WTC11 (cell line): ENCODE measurements around the gene WBP2NL. TPM values are rescaled to one million over a fixed set of nuclear protein-coding genes. Genes with fewer than 3 reads are reported as not detected.
A peak's percentile ranks its signal among the peaks of the same experiment; 100 is the strongest.

Experiments
- ATAC-seq: fragments of 200-7000 bp; cut with Tn5 transposase; 2 replicates; pipeline ENCODE4 v1.10.0; 2021; ENCODE audit warnings: mild to moderate bottlenecking, moderate library complexity
- CTCF ChIA-PET: fragments of 300-600 bp; sonication (Branson Sonifier 250); formaldehyde crosslinking; loops from one replicate; lab custom pipeline; 2021; ENCODE audit warnings: antibody characterized with exemption; lab: Charles Lee
- POLR2A ChIA-PET: fragments of 350-600 bp; sonication (Branson Sonifier 250); formaldehyde crosslinking; loops from one replicate; lab custom pipeline; 2021; ENCODE audit warnings: antibody characterized with exemption; lab: Charles Lee
- DNase-seq: peaks from one replicate; pipeline ENCODE4 v3.0.0; 2021; ENCODE audit warnings: low spot score
- H3K27ac Mint-ChIP-seq: 2 replicates; pipeline ENCODE4 v1.8.0; 2021; ENCODE audit warnings: mixed read lengths
- H3K27me3 Mint-ChIP-seq: 2 replicates; pipeline ENCODE4 v1.8.0; 2021; ENCODE audit warnings: low read depth, mild to moderate bottlenecking, moderate library complexity, mixed read lengths
- H3K36me3 Mint-ChIP-seq: 2 replicates; pipeline ENCODE4 v1.8.0; 2021; ENCODE audit warnings: mixed read lengths
- H3K4me1 Mint-ChIP-seq: 2 replicates; pipeline ENCODE4 v1.8.0; 2022; ENCODE audit warnings: mixed read lengths
- H3K4me3 Mint-ChIP-seq: 2 replicates; pipeline ENCODE4 v1.8.0; 2021; ENCODE audit warnings: mild to moderate bottlenecking, moderate library complexity, mixed read lengths
- H3K9me3 Mint-ChIP-seq: 2 replicates; pipeline ENCODE4 v1.8.0; 2021; ENCODE audit warnings: mixed read lengths
- ESRRA ChIP-seq: sonication (generic); formaldehyde crosslinking; IDR thresholded peaks from 2 replicates; pipeline ENCODE4 v1.8.1; 2022; ENCODE audit warnings: mild to moderate bottlenecking, missing genetic modification reagents, borderline replicate concordance
- ETV6 ChIP-seq: sonication (generic); formaldehyde crosslinking; IDR thresholded peaks from 2 replicates; pipeline ENCODE4 v1.8.1; 2022; ENCODE audit warnings: mild to moderate bottlenecking, missing genetic modification reagents
- FOXK1 ChIP-seq: sonication (generic); formaldehyde crosslinking; IDR thresholded peaks from 2 replicates; pipeline ENCODE4 v1.8.0; 2022; ENCODE audit warnings: mild to moderate bottlenecking, moderate library complexity, missing genetic modification reagents
- GABPB1 ChIP-seq: sonication (generic); formaldehyde crosslinking; IDR thresholded peaks from 2 replicates; pipeline ENCODE4 v1.8.1; 2023; ENCODE audit warnings: mild to moderate bottlenecking, missing genetic modification reagents
- HMGA2 ChIP-seq: fragments of 250-450 bp; sonication (Bioruptor Pico); IDR thresholded peaks from 2 replicates; pipeline ENCODE4 v1.4.0; 2021; ENCODE audit warnings: mild to moderate bottlenecking, moderate library complexity
- NFE2L1 ChIP-seq: sonication (generic); formaldehyde crosslinking; IDR thresholded peaks from 2 replicates; pipeline ENCODE4 v1.8.1; 2023; ENCODE audit warnings: missing genetic modification reagents
- NFYB ChIP-seq: sonication (generic); formaldehyde crosslinking; conservative IDR thresholded peaks from 2 replicates; pipeline ENCODE4 v1.8.0; 2022; ENCODE audit warnings: low read depth, missing genetic modification reagents
- TP53 ChIP-seq: sonication (generic); formaldehyde crosslinking; IDR thresholded peaks from 2 replicates; pipeline ENCODE4 v1.8.1; 2023; ENCODE audit warnings: mild to moderate bottlenecking, missing genetic modification reagents
- ZNF396 ChIP-seq: fragments of 250-450 bp; sonication (Bioruptor Pico); IDR thresholded peaks from 2 replicates; pipeline ENCODE4 v1.8.0; 2021; ENCODE audit warnings: mild to moderate bottlenecking, moderate library complexity, borderline replicate concordance
- ZNF416 ChIP-seq: fragments of 250-450 bp; sonication (Bioruptor Pico); IDR thresholded peaks from 2 replicates; pipeline ENCODE4 v1.9.0; 2021; ENCODE audit warnings: mild to moderate bottlenecking, inconsistent platforms
- total RNA-seq: library from RNA; stranded (reverse); gene quantifications from 3 replicates; pipeline ENCODE4 v1.2.3, GENCODE V29; 2021
- TF ChIP-seq, protein P1 (sequence below): fragments of 250-450 bp; sonication (Bioruptor Pico); IDR thresholded peaks from 2 replicates; pipeline ENCODE4 v1.9.0; 2021; ENCODE audit warnings: moderate library complexity, mild to moderate bottlenecking, inconsistent platforms, borderline replicate concordance
- TF ChIP-seq, protein P2 (sequence below): sonication (generic); formaldehyde crosslinking; IDR thresholded peaks from 2 replicates; pipeline ENCODE4 v1.8.1; 2023; ENCODE audit warnings: mild to moderate bottlenecking, missing genetic modification reagents, moderate library complexity
- TF ChIP-seq, protein P3 (sequence below): sonication (generic); formaldehyde crosslinking; conservative IDR thresholded peaks from 2 replicates; pipeline ENCODE4 v1.8.1; 2022; ENCODE audit warnings: mild to moderate bottlenecking, missing genetic modification reagents
- TF ChIP-seq, protein P4 (sequence below): sonication (generic); formaldehyde crosslinking; IDR thresholded peaks from 2 replicates; pipeline ENCODE4 v1.8.0; 2022; ENCODE audit warnings: mild to moderate bottlenecking, missing genetic modification reagents
- TF ChIP-seq, protein P5 (sequence below): sonication (generic); formaldehyde crosslinking; IDR thresholded peaks from 2 replicates; pipeline ENCODE4 v1.8.0; 2023; ENCODE audit warnings: mild to moderate bottlenecking, missing genetic modification reagents
- TF ChIP-seq, protein P6 (sequence below): sonication (generic); formaldehyde crosslinking; IDR thresholded peaks from 2 replicates; pipeline ENCODE4 v1.8.1; 2022; ENCODE audit warnings: low read depth, missing genetic modification reagents, borderline replicate concordance
- TF ChIP-seq, protein P7 (sequence below): sonication (generic); formaldehyde crosslinking; IDR thresholded peaks from 2 replicates; pipeline ENCODE4 v1.8.1; 2022; ENCODE audit warnings: low read depth, mild to moderate bottlenecking, moderate library complexity, missing genetic modification reagents, borderline replicate concordance

The WBP2NL gene
- total RNA-seq, 1 experiment from 2014 or later: not detected

DNA sequence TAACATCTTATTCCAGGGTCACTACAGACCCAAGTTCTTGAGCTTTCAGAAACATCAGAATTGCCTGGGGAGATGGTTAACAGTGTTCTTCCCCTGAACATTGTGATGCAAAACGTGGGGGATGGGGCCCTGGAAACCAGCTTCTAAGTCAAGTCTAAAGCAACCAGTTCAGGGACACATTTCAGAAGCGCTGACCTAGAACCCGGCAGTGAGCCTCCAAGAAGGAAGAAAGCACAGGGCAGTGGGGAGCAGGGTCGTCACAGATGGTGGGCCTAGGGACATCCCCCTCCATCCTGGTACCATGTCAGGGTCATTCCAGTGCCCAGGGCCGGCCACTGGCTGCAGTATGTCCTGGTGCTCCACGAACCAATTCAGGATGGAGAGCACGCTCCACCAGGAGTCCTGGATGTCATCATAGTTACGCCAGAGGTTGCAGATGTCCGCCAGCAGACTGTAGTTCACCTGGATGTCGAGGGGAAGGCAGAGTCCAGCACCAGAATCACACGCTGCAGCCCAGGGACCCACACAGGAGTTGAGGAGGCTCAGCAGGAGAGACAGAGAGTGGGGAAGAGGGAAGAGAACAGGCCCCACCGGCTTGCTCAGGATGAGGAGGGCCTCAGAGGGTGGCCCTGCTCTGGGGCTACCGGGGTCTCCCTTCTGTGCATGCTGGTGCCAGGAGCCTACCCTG, 67.0 kb downstream of the WBP2NL start:
- ChIA-PET CTCF (interaction anchor here (0.7 to 1.6 kb wide), 3 partner anchors 25 to 119 kb away, joined by 4 to 8 read pairs (median 4); partner anchors contain the start of genes CENPM and NDUFA6), POLR2A (interaction anchor here (1.6 kb wide), 1 partner anchor 25 kb away, joined by 7 read pairs; the partner anchor contains the start of gene NDUFA6)
- ATAC-seq (peak; percentile 65), DNase-seq (peak; percentile 69)
- Mint-ChIP-seq H3K27me3 (no peaks in the 10 kb centered on the region), H3K4me3 (peak overlapping the region; percentile 29), H3K36me3 (peaks cover 44% of the 10 kb centered on the region), H3K9me3 (no peaks in the 10 kb centered on the region), H3K4me1 (peaks cover 33% of the 10 kb centered on the region), H3K27ac (peak overlapping the region; percentile 69)
- TF ChIP-seq, protein P1, sequence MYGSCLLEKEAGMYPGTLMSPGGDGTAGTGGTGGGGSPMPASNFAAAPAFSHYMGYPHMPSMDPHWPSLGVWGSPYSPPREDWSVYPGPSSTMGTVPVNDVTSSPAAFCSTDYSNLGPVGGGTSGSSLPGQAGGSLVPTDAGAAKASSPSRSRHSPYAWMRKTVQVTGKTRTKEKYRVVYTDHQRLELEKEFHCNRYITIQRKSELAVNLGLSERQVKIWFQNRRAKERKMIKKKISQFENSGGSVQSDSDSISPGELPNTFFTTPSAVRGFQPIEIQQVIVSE (CRISPR knock-in tag): no peak
- TF ChIP-seq ETV6: peak; percentile 53; the same call in 1 of the 2 replicates
- TF ChIP-seq, protein P2, sequence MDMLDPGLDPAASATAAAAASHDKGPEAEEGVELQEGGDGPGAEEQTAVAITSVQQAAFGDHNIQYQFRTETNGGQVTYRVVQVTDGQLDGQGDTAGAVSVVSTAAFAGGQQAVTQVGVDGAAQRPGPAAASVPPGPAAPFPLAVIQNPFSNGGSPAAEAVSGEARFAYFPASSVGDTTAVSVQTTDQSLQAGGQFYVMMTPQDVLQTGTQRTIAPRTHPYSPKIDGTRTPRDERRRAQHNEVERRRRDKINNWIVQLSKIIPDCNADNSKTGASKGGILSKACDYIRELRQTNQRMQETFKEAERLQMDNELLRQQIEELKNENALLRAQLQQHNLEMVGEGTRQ (CRISPR knock-in tag): no peak
- TF ChIP-seq, protein P3, sequence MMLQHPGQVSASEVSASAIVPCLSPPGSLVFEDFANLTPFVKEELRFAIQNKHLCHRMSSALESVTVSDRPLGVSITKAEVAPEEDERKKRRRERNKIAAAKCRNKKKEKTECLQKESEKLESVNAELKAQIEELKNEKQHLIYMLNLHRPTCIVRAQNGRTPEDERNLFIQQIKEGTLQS (CRISPR knock-in tag): no peak
- TF ChIP-seq, protein P4, sequence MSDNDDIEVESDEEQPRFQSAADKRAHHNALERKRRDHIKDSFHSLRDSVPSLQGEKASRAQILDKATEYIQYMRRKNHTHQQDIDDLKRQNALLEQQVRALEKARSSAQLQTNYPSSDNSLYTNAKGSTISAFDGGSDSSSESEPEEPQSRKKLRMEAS (CRISPR knock-in tag): 0 out of 2 replicates have a peak, but pooled peaks have one; percentile 39
- TF ChIP-seq, protein P5, sequence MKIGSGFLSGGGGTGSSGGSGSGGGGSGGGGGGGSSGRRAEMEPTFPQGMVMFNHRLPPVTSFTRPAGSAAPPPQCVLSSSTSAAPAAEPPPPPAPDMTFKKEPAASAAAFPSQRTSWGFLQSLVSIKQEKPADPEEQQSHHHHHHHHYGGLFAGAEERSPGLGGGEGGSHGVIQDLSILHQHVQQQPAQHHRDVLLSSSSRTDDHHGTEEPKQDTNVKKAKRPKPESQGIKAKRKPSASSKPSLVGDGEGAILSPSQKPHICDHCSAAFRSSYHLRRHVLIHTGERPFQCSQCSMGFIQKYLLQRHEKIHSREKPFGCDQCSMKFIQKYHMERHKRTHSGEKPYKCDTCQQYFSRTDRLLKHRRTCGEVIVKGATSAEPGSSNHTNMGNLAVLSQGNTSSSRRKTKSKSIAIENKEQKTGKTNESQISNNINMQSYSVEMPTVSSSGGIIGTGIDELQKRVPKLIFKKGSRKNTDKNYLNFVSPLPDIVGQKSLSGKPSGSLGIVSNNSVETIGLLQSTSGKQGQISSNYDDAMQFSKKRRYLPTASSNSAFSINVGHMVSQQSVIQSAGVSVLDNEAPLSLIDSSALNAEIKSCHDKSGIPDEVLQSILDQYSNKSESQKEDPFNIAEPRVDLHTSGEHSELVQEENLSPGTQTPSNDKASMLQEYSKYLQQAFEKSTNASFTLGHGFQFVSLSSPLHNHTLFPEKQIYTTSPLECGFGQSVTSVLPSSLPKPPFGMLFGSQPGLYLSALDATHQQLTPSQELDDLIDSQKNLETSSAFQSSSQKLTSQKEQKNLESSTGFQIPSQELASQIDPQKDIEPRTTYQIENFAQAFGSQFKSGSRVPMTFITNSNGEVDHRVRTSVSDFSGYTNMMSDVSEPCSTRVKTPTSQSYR (CRISPR knock-in tag): peak; percentile 84; the same call in 1 of the 2 replicates

DNA sequence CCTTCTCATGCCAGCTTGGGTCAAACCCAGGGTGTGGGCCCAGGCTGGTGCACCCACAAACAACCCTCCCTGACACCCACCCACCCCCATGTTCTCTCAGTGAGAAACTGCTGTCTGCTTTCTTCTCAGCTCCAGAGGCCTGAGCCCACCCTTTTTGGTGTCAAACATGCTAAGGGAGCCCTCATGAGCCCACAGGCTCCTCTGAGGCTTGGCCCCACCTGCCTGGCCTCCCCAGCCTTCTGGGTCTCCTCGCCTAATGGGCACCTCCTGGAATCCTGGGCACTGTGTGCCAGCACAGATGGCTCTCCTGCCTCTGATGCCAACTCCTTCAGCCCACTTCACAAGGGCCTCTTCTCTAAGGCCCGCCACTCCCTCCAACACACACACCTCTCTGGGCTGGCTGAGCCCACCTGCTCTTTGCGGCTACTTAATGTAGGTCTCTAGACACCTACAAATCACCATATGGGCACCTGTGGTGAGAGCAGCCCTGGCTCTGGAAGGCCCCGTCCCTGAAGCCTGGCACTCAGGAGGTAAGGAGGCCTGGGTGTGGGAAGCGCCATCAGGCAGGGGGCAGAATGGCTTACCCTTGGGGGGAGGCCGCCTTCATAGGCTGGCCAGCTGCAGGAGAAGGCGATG, 67.7 kb downstream of the WBP2NL start:
- Mint-ChIP-seq H3K27me3 (peaks cover 3% of the 10 kb centered on the region), H3K4me3 (no peak overlapping the region), H3K4me1 (peaks cover 38% of the 10 kb centered on the region), H3K27ac (peak overlapping the region; percentile 22; the same call in 1 of the 2 replicates), H3K36me3 (peaks cover 37% of the 10 kb centered on the region), H3K9me3 (no peaks in the 10 kb centered on the region)
- ChIA-PET CTCF (no interaction called here), POLR2A (no interaction called here)
- no peak for ATAC-seq
- TF ChIP-seq ZNF396 (CRISPR knock-in tag): no peak
- no peak for TF ChIP-seq TP53
- no peak for TF ChIP-seq NFYB
- no peak for TF ChIP-seq HMGA2 (CRISPR knock-in tag)
- TF ChIP-seq, protein P6, sequence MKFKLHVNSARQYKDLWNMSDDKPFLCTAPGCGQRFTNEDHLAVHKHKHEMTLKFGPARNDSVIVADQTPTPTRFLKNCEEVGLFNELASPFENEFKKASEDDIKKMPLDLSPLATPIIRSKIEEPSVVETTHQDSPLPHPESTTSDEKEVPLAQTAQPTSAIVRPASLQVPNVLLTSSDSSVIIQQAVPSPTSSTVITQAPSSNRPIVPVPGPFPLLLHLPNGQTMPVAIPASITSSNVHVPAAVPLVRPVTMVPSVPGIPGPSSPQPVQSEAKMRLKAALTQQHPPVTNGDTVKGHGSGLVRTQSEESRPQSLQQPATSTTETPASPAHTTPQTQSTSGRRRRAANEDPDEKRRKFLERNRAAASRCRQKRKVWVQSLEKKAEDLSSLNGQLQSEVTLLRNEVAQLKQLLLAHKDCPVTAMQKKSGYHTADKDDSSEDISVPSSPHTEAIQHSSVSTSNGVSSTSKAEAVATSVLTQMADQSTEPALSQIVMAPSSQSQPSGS (CRISPR knock-in tag): no peak
- no peak for DNase-seq

DNA sequence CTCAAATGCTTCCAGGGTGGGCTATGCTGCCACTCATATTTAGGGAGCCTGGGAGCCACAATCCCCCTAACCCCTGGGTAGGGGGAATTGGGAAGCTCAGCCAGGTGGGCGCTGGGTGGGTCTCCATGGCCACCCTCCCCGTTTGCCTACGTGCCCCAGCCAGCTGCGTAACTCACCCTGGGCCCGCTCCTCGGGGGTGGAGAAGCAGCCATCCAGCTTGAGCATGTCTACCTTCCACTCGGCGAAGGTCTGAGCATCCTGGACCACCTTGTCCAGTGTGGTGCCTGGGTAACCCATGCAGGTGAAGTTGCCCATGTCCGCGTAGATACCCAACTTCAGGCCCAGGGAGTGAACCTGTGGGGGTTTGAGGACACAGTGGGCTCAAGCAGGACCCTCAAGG, 68.3 kb downstream of the WBP2NL start:
- CTCF ChIA-PET: no interaction called here
- DNase-seq (no peak), ATAC-seq (no peak)
- peaks cover 44% of the 10 kb centered on the region for H3K4me1 Mint-ChIP-seq
- TF ChIP-seq FOXK1 (CRISPR knock-in tag): no peak
- TF ChIP-seq NFE2L1: no peak
- no peak for TF ChIP-seq ESRRA (CRISPR knock-in tag)
- TF ChIP-seq, protein P1 (CRISPR knock-in tag): no peak
- TF ChIP-seq, protein P7, sequence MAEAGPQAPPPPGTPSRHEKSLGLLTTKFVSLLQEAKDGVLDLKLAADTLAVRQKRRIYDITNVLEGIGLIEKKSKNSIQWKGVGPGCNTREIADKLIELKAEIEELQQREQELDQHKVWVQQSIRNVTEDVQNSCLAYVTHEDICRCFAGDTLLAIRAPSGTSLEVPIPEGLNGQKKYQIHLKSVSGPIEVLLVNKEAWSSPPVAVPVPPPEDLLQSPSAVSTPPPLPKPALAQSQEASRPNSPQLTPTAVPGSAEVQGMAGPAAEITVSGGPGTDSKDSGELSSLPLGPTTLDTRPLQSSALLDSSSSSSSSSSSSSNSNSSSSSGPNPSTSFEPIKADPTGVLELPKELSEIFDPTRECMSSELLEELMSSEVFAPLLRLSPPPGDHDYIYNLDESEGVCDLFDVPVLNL (CRISPR knock-in tag): no peak
- TF ChIP-seq GABPB1 (CRISPR knock-in tag): no peak
- TF ChIP-seq ZNF416 (CRISPR knock-in tag): no peak
- TF ChIP-seq NFYB: no peak
- TF ChIP-seq, all 79 proteins: peak for 0
- H3K9me3 Mint-ChIP-seq: no peaks in the 10 kb centered on the region
- no peak overlapping the region for H3K27ac Mint-ChIP-seq
- POLR2A ChIA-PET: no interaction called here
- H3K36me3 Mint-ChIP-seq: peaks cover 37% of the 10 kb centered on the region
- H3K4me3 Mint-ChIP-seq: no peak overlapping the region
- H3K27me3 Mint-ChIP-seq: peaks cover 10% of the 10 kb centered on the region
